Renal pelvis (tissue), 4 donors: Measurements from ENCODE around the gene AXIN1. TPM values are rescaled to one million over a fixed set of nuclear protein-coding genes. Genes with fewer than 3 reads are reported as not detected.
"Not testable (repeated sequence)": the region's sequence is repeated elsewhere in the genome, so short reads cannot be mapped to it uniquely, and the experiment has no call there.

ENCODE experiments used
- DNase-seq: peaks from one replicate; pipeline ENCODE4 v3.0.0-alpha.2; 2013
- polyA plus RNA-seq, 3 donors: library from polyadenylated mRNA; unstranded; fragments of 120-200 nt; gene quantifications; one replicate each; pipeline ENCODE4 v1.2.1, GENCODE V29; 2013; ENCODE audit not compliant: insufficient read length in 3 of 3

Gene AXIN1
- polyA plus RNA-seq, 3 donors: 21.9 to 22.9 (median 22.7) TPM

DNA sequence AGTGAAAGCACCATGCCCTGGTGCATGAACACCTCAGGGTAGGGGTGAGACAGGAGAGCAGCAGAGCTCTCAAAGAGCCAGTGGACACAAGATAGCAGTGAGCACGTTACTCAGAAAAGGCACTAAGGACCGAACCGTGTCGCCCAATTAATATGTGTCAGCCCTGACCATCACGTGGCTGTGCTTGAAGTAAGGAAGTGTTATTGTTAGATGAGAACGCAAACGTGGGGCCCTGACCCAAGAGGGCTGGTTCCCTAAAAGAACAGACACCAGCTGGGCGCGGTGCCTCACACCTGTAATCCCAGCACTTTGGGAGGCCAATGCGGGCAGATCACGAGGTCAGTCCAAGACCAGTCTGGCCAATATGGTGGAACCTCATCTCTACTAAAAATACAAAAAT, 16.3 kb downstream of the AXIN1 start:
- no peak for DNase-seq

DNA sequence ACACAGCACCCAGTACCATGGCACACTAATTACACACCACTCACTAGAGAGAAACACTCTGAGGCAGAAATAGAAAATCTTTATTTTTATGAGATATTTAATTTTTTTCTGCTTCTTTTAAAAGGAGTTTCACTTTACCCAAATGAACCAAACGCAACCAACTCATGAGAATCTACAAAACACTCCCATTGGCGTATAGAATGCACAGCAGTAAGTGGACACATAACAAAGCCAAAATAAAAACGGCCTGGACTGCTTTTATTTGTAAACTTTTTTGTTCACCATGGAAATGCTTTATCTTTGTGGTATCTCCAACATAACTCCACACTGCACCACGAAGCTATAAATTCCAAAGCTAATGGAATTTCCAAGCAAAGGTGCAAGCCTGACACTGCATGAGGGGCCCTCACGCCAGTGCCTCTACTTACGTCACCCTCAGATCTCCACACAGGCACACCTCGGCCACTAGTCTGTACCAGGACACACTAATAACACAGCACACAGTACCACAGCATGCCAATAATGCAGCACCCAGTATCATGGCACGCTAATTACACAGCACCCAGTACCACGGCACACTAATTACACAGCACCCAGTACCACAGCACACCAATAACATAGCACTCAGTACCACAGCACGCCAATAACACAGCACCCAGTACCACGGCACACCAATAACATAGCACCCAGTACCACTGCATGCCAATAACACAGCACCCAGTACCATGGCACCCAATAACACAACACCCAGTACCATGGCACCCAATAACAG, 17.5 kb downstream of the AXIN1 start:
- not testable (repeated sequence) for DNase-seq

DNA sequence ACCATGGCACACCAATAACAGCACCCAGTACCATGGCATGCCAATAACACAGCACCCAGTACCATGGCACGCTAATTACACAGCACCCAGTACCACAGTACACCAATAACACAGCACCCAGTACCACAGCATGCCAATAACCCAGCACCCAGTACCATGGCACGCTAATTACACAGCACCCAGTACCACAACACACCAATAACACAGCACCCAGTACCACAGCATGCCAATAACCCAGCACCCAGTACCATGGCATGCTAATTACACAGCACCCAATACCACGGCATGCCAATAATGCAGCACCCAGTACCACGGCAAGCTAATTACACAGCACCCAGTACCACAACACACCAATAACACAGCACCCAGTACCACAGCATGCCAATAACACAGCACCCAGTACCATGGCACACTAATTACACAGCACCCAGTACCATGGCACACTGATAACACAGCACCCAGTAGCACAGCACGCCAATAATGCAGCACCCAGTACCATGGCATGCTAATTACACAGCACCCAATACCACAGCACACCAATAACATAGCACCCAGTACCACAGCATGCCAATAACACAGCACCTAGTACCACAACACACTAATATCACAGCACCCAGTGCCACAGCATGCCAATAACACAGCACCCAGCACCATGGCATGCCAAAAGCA, 18.2 kb downstream of the AXIN1 start:
- not testable (repeated sequence) for DNase-seq

DNA sequence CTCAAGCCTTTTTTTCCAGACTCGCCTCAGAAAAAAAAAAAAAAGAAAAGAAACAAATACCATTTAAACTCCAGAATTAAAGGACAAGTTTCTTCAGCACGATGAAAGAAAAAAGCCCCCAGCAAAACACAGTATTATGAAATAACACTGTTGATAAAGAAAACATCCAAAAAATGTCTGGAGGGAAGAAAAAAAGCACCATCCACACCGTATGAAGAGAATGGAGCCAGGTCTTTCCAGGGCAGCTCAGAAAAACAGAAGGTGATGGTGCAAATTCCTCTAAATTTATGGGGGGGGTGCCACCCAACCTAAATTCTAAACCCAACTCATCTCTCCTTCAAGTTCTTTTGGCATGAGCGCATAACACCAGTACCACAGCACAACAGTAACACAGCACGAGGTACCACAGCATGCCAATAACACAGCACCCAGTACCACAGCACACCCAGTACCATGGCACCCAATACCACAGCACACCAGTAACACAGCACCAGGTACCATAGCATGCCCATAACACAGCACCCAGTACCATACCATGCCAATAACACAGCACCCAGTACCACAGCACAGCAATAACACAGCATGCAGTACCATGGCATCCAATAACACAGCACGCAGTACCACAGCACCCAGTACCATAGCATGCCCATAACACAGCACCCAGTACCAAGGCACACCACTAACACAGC, 19.0 kb downstream of the AXIN1 start:
- no peak for DNase-seq

DNA sequence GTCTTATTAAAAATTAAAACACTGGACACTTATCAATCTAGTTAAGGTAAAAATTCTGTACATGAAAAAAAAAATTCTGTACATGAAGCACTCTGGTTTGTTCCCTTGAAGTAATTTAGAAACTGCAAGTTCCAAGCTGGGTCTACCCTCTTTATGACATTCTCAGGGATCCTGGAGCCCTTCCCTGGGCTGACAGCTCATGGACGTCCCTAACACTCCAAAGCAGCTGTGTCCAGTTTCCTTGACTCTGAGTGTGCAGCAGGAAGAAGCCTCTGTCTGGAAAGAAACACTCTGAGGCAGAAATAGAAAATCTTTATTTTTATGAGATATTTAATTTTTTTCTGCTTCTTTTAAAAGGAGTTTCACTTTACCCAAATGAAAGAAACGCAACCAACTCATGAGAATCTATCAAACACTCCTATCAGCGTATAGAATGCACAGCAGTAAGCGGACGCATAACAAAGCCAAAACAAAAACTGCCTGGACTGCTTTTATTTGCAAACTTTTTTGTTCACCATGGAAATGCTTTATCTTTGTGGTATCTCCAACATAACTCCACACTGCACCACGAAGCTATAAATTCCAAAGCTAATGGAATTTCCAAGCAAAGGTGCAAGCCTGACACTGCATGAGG, 21.2 kb downstream of the AXIN1 start:
- DNase-seq: not testable (repeated sequence)

DNA sequence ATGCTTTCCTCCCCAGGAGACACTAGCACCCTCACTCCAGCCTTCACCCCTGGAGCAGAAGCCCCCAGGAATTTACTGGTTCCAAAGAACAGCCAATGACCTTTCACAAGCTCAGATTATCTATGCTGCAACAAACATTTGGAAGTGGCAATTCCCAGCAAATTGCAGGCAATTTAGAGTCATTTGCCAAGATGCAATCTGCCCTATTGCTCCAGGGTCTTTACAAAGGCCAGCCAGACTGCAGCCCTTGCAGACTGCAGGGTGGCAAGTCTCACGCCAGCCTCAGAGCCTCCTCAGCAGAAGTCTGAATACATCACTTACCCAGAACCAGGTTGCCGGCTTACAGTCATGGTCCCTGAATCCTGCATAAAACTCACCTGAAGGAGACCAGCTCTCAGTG, 21.8 kb downstream of the AXIN1 start:
- no peak for DNase-seq

DNA sequence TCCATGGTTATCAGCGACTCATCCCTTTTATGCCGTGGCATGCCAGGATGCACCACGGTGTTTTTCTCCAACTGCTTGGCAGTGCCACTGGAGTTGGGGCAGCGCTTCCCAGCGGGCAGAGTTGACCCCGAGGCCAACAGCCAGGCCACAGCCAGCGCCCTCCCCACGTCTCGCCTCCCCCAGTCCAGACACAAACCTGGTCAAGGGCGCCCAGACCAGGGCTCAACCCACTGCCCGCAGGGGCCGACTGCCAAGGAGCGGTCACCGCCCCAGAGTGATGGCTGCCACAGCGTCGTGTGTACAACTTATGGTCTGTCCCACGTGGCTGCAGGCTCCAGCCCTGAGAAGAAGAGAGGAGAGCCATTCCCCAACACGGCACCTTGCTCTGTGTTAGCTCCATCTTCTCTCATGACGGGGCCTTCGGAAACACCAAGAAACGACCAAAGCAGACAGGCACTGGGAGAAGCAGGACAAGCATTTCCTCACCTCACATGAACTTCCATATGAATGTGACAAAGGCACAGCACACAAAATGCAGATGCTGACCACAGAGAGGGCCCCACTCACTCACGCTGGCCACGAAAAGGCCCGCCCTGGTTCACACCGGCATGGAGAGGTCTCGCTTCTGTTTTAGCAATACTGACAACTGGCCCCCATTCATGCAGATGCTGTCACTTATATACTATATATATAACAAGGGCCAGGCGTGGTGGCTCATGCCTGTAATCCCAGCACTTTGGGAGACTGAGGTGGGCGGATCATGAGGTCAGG, 27.0 kb downstream of the AXIN1 start:
- no peak for DNase-seq

DNA sequence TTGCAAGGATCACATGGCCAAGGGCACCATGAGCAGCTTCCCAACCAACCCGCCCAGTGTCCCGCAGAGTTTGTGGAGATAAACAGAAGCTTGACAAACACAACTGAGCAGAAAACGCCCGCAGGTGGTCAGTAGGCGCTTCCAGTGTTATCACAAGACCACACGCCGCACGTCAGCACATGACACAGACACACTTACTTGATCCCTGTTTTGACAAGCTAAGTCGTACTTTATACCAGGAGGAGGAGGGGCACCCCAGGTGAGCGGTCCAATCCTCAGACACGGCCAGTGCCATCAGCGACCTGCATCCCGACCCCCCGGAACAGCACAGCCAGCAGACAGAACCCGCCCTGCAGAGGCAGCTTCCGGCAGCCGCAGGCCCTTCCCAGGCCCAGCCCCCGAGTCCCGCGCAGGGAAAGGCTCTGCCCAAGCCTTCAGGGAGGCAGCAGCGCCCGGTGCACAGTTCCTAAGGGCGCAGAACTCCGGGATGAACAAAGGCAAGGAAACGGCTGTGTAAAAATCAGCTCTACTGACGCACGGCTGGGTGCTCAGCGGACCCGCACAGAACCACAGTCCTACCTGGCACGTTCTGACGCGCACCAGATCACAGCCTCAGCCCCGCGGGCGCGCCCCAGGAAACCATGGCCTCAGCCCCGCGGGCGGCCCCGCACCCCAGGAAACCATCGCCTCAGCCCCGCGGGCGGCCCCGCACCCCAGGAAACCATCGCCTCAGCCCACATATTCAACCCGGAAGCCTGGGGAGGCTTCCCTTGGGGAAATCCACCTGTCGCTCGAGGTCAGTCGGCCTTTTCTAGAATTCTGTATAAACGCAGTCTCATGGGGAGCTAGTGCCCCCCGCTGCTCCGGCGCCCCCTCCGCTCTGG, 27.8 kb downstream of the AXIN1 start:
- peak; percentile 27 for DNase-seq

DNA sequence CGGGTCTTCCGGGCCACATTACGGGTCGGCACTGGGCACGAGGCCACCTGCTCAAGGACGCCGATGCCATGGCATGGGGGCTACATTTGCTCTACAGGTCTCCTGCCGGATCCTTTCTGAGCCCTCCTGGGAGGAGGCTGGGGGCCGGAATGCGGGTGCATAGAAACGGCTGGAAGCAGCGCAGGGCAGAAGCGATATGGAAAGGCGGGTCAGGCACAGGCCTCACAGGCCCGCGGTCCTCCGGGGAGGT, 28.4 kb downstream of the AXIN1 start:
- no peak for DNase-seq

DNA sequence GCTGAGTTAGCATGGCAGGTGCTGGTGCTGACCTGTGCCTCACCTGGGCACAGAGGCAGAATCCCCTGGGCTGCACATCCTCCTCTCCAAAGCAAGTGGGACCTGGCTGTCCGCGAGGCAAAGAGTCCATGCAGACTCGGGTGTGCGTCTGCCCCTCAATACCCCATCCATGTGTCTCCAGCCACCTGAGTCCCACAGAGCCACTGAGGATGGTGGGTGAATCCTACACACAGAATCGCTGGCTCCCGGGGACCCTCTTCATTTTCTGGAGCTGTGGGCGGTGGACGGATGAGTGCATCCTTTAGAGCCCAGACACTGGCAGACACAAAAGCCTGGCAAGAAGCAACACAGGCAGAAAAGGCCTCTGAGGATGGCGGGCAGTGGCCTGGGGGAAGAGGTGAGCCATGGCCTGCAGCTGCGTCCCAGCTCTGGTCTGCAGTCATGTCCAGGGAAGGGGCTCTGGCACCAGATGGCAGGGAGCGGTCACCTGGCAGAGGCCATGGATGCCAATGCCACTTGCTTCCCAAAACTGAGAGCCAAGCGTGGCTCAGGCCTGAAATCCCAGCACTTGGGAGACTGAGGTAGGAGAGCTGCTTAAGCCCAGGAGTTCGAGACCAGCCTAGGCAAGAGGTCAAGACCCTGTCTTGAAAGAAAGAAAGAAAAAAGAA, 29.9 kb downstream of the AXIN1 start:
- no peak for DNase-seq

DNA sequence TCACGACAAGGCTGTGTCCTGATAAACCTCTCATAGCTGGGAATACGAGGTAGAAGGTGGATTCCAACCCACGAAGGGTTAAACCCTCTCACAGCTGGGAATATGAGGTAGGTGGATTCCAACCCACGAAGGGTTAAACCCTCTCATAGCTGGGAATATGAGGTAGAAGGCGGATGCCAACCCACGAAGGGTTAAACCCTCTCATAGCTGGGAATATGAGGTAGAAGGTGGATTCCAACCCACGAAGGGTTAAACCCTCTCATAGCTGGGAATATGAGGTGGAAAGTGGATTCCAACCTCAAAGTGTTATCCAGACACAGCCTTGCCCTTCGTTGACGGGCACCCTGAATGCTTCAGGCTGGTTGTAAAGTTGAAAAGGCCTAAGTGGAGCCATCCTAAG, 31.0 kb downstream of the AXIN1 start:
- no peak for DNase-seq

DNA sequence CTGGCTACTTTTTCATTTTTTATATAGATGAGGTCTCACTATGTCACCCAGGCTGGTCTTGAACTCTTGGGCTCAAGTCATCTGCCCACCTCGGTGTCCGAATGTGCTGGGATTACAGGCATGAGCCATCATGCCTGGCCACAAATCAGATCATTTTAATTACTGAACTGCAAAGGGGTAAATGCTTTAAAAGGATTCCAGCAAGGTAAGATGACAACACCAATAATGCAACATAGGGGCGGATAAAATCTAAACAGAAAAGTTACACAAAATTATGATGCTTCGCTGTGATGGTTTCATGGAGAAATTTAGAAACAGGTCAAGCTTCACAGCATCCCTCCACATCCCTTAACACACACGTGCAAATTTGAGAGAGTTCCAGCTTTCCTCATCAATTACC, 32.3 kb downstream of the AXIN1 start:
- no peak for DNase-seq

DNA sequence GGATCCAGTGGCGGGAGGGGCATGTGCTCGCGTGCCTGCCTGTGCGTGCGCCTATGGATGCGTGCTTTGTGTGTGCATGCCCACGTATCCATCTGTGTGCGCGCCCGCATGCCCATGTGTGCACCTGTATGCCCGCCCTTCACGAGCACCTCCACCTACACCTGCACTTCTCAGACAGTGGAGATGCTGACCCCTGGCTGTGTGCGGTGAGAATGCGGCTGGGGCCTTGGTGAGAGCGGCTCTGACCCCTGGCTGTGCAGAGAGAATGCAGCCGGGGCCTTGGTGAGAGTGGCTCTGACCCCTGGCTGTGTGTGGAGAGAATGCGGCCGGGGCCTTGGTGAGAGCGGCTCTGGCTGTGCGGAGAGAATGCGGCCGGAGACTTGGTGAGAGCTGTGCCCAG, 33.9 kb downstream of the AXIN1 start:
- DNase-seq: no peak

DNA sequence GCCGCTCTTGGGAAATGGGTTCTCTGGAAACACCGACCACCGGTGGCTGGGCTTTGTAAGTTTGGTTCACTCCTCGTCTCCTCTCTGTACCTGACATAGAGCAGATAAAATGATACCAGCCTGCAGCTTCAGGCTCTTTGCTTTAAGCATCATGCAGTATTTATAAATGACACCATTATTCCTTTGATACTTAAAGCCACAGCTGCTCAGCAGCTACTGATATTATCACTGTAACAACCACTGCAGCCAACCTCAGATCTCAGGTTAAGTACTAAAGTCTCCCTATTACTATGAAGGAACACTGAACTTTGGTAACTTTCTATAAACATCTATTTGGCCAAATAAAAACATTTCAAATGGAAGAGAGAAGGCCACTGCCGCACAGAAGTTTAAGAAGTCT, 34.9 kb downstream of the AXIN1 start:
- DNase-seq: no peak

DNA sequence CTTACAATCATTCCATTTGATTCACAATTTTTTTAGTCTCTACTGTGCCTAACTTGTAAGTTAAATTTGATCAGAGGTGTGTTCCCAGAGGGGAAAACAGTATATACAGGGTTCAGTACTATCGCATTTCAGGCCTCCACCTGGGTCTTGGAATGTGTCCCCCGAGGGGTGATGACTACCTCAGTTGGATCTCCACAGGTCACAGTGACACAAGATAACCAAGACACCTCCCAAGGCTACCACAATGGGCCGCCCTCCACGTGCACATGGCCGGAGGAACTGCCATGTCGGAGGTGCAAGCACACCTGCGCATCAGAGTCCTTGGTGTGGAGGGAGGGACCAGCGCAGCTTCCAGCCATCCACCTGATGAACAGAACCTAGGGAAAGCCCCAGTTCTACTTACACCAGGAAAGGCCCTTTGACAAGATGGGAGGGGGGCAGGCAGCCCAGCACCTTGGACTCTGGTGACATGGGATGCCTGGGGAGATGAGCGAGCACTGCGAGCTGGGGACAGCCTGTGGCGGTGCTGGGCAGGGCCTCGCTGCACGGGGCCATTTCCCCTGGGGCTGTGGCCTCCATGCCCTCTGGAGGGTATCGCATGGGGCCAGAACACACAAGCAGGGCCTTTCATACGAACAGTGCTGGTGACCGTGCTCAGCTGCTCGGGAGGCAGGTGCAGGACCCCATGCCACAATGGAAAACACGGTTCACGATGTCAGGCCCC, 35.6 kb downstream of the AXIN1 start:
- no peak for DNase-seq

DNA sequence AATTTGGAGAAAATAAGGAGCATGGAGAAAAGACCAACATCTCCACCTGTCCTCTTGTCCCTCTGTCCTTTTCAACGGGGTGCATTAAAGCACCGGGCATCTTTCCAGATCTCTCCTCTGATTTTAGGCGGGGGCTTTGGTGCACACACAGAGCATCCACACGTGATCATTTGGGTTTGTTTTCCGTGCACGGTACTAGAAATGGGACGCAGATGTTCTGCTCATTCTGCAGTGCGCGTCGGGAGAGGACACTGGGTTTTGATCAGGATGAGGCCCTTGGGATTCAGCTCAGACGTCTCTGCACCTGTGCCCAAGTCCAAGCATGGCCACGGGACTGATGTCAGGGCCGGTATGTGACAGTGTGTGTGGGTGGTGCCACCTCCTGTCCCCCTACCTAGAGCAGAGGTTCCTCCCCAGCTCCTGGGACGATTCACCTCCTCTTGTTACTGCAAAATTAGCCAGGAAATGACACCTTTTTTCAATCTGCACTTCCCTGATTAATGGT, 37.7 kb downstream of the AXIN1 start:
- DNase-seq: no peak

DNA sequence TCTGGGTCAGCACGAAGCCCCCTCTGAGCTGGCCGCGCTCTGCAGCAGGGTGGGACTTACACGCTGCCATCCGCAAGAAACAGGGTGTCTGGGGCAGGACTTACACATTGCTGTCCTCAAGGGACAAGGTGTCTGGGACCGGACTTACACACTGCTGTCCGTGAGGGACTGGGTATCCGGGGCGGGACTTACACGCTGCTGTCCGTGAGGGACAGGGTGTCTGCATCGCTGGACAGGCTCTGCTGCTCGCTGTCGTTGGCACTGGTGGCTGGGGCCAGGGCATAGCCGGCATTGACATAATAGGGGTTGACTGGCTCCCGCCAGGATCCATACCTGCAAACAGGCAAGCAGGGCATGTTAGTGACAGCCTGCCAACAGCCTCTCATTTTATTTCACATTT, 38.2 kb downstream of the AXIN1 start:
- DNase-seq: no peak

DNA sequence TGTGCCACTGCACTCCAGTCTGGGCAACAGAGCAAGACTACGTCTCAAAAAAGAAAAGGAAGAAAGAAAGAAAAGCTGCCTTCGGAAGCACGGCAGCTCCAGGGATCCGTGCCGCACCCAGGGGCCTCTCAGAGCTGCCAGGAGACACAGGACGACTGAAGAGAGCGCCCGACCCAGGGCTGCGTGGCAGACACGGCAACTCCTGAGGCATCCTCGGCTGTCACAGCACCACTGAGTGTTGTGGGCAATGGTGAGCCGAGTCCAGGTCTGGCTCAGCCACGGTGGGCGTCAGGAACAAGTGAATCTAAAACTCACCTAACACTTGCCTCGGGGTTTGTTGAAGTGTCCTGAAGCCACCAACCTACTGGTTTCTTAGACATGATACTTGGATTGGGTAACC, 40.8 kb downstream of the AXIN1 start:
- DNase-seq: no peak

DNA sequence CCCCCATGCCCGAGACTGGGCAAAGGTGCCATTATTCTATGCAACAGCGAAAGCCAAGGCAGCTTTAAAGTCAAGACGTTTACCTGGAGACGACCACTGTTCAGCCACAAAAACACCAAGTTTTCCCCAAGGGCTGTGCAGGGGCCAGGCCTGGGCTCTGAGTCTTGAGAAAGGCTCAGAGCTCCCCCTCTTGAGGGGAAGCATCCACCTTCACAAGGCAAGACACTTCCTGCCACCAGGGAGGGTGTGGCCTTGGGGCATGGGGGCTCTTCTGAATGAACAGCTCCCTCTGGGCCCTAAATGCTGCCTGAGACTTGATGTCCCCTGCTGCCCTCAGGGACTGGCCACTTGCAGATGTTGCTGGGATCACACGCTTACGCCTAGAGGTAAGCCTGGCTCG, 43.0 kb downstream of the AXIN1 start:
- no peak for DNase-seq
